ENCODE data around the gene LHPP.

- TF ChIP-seq YY1 (IDR thresholded peaks at IDR 0.05; ENCODE audit: insufficient read depth, insufficient read length) (no peak), SUZ12 (IDR thresholded peaks at IDR 0.05; ENCODE audit: extremely low read depth, insufficient read depth, insufficient read length) (no peak), ZNF274 (IDR thresholded peaks at IDR 0.05; ENCODE audit: low read depth, low read length) (no peak)
Observed at GRCh38 chr10:124646483-124647352, 185.1 kb downstream of the LHPP start.
